ENCODE data around the gene RCAN2. TPM values are rescaled to one million over a fixed set of nuclear protein-coding genes. Genes with fewer than 3 reads are reported as not detected.

The RCAN2 gene
- total and polyA plus RNA-seq, 9 of the 15 experiments (the other 6 are each of a cell fraction or from before 2014, with no cell fraction given): 0.04 TPM; not detected in 8

- TF ChIP-seq TCF3 (CRISPR knock-in tag; IDR thresholded peaks at IDR 0.05) (no peak), U2AF2 (optimal IDR thresholded peaks at IDR 0.05; ENCODE audit: low read depth, low read length) (no peak), ZNF668 (CRISPR knock-in tag; IDR thresholded peaks at IDR 0.05) (no peak)
- TF ChIP-seq, protein P1, sequence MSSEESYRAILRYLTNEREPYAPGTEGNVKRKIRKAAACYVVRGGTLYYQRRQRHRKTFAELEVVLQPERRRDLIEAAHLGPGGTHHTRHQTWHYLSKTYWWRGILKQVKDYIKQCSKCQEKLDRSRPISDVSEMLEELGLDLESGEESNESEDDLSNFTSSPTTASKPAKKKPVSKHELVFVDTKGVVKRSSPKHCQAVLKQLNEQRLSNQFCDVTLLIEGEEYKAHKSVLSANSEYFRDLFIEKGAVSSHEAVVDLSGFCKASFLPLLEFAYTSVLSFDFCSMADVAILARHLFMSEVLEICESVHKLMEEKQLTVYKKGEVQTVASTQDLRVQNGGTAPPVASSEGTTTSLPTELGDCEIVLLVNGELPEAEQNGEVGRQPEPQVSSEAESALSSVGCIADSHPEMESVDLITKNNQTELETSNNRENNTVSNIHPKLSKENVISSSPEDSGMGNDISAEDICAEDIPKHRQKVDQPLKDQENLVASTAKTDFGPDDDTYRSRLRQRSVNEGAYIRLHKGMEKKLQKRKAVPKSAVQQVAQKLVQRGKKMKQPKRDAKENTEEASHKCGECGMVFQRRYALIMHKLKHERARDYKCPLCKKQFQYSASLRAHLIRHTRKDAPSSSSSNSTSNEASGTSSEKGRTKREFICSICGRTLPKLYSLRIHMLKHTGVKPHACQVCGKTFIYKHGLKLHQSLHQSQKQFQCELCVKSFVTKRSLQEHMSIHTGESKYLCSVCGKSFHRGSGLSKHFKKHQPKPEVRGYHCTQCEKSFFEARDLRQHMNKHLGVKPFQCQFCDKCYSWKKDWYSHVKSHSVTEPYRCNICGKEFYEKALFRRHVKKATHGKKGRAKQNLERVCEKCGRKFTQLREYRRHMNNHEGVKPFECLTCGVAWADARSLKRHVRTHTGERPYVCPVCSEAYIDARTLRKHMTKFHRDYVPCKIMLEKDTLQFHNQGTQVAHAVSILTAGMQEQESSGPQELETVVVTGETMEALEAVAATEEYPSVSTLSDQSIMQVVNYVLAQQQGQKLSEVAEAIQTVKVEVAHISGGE (CRISPR knock-in tag; IDR thresholded peaks at IDR 0.05): no peak
- TF ChIP-seq, protein P2, sequence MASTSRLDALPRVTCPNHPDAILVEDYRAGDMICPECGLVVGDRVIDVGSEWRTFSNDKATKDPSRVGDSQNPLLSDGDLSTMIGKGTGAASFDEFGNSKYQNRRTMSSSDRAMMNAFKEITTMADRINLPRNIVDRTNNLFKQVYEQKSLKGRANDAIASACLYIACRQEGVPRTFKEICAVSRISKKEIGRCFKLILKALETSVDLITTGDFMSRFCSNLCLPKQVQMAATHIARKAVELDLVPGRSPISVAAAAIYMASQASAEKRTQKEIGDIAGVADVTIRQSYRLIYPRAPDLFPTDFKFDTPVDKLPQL (IDR thresholded peaks at IDR 0.05; ENCODE audit: extremely low read depth, insufficient read length): no peak
- TF ChIP-seq, protein P3, sequence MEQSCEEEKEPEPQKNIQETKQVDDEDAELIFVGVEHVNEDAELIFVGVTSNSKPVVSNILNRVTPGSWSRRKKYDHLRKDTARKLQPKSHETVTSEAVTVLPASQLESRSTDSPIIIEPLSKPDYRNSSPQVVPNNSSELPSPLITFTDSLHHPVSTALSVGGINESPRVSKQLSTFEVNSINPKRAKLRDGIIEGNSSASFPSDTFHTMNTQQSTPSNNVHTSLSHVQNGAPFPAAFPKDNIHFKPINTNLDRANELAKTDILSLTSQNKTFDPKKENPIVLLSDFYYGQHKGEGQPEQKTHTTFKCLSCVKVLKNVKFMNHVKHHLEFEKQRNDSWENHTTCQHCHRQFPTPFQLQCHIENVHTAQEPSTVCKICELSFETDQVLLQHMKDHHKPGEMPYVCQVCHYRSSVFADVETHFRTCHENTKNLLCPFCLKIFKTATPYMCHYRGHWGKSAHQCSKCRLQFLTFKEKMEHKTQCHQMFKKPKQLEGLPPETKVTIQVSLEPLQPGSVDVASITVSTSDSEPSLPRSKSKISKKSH (CRISPR knock-in tag; IDR thresholded peaks at IDR 0.05): no peak
Observed at GRCh38 chr6:46347669-46348068, 143.6 kb downstream of the RCAN2 start (continued).

Measured in K562 (cell line).